A549 (cell line): ENCODE results near the gene MYF6. TPM values are rescaled to one million over a fixed set of nuclear protein-coding genes. Genes with fewer than 3 reads are reported as not detected.

Source experiments
- ATAC-seq, 2 experiments: fragments of 200-7000 bp in 1 of 2; fragments of >200 bp in 1 of 2; cut with Nextera tagmentation in 1 of 2; cut with Tn5 transposase in 1 of 2; 3 replicates each; pipeline versions ENCODE4 v1.8.0 to v1.9.1; 2018 to 2020; ENCODE audit warnings: mild to moderate bottlenecking in 1 of 2, moderate library complexity in 1 of 2
- CTCF ChIA-PET: fragments of 300-600 bp; sonication (Branson Sonifier 250); formaldehyde crosslinking; extraction: SDS; loops from one replicate; lab custom pipeline; 2021; ENCODE audit warnings: antibody characterized with exemption, inconsistent platforms; lab: Yijun Ruan, JAX
- POLR2A ChIA-PET: fragments of 350-600 bp; formaldehyde crosslinking; extraction: SDS; loops from one replicate; lab custom pipeline; 2021; ENCODE audit warnings: antibody characterized with exemption, inconsistent platforms; lab: Yijun Ruan, JAX
- DNase-seq, 2 experiments: peaks; one replicate each; pipeline versions ENCODE4 v3.0.0 to v3.0.0-alpha.2; 2011 to 2016; ENCODE audit warnings: low read depth in 1 of 2, low spot score in 1 of 2
- FAIRE-seq: peaks from 2 replicates; lab custom pipeline; 2011; peaks lifted over from hg19 to GRCh38; lab: Jason Lieb, UNC
- H3K27ac ChIP-seq, 2 experiments: fragments of >200 bp; sonication (Bioruptor Twin); formaldehyde crosslinking; 3 replicates each; pipeline ENCODE4 v1.5.1; 2016 to 2017
- H3K4me1 ChIP-seq: fragments of >200 bp; sonication (Bioruptor Twin); formaldehyde crosslinking; 3 replicates; pipeline ENCODE4 v1.6.1; 2016
- H3K4me2 ChIP-seq: fragments of >200 bp; sonication (Bioruptor Twin); formaldehyde crosslinking; 3 replicates; pipeline ENCODE4 v1.6.1; 2016
- H3K4me3 ChIP-seq: fragments of >200 bp; sonication (Bioruptor Twin); formaldehyde crosslinking; 3 replicates; pipeline ENCODE4 v1.5.1; 2016
- H3K9me3 ChIP-seq: fragments of >200 bp; sonication (Bioruptor Twin); formaldehyde crosslinking; 3 replicates; pipeline ENCODE4 v1.6.1; 2016
- BHLHE40 ChIP-seq: IDR thresholded peaks from 2 replicates; pipeline ENCODE4 v1.6.1; 2012; ENCODE audit warnings: low read depth, low read length, inconsistent platforms
- CEBPB ChIP-seq, 2 experiments: fragments of >200 bp in 1 of 2; sonication (Bioruptor Twin) in 1 of 2; formaldehyde crosslinking in 1 of 2; IDR thresholded peaks; 2 replicates each; pipeline ENCODE4 v1.6.1; 2012 to 2016
- CTCF ChIP-seq: fragments of >200 bp; sonication (Bioruptor Twin); formaldehyde crosslinking; IDR thresholded peaks from 3 replicates; pipeline ENCODE4 v1.5.1; 2016
- EHF ChIP-seq: fragments of 250-450 bp; sonication (Bioruptor Pico); IDR thresholded peaks from 2 replicates; pipeline ENCODE4 v1.5.0; 2020; ENCODE audit warnings: mild to moderate bottlenecking
- FOSB ChIP-seq: fragments of 250-450 bp; sonication (Bioruptor Pico); IDR thresholded peaks from 2 replicates; pipeline ENCODE4 v1.5.0; 2020; ENCODE audit warnings: mild to moderate bottlenecking, moderate library complexity
- FOSL2 ChIP-seq, 2 experiments: fragments of 450-650 bp in 1 of 2; fragments of >200 bp in 1 of 2; sonication (Bioruptor Twin) in 1 of 2; formaldehyde crosslinking; IDR thresholded peaks; 2 replicates each; pipeline versions ENCODE4 v1.5.0 to v1.6.1; 2016 to 2020; ENCODE audit warnings: mild to moderate bottlenecking in 1 of 2, moderate library complexity in 1 of 2
- HDAC2 ChIP-seq: fragments of 200-600 bp; sonication (generic); IDR thresholded peaks from 2 replicates; pipeline ENCODE4 v1.6.1; 2016
- HEYL ChIP-seq: fragments of 250-450 bp; sonication (Bioruptor Pico); IDR thresholded peaks from 2 replicates; pipeline ENCODE4 v1.8.0; 2021; ENCODE audit warnings: mild to moderate bottlenecking, moderate library complexity
- HOXB13 ChIP-seq: fragments of 250-450 bp; sonication (Bioruptor Pico); IDR thresholded peaks from 2 replicates; pipeline ENCODE4 v1.5.0; 2020; ENCODE audit warnings: low read depth, mild to moderate bottlenecking, moderate library complexity
- HOXB5 ChIP-seq: fragments of 250-450 bp; sonication (Bioruptor Pico); IDR thresholded peaks from 2 replicates; pipeline ENCODE4 v1.5.0; 2020; ENCODE audit warnings: mild to moderate bottlenecking, moderate library complexity
- KDM5A ChIP-seq: fragments of 200-600 bp; sonication (generic); IDR thresholded peaks from 2 replicates; pipeline ENCODE4 v1.6.1; 2016; ENCODE audit warnings: antibody characterized with exemption, mild to moderate bottlenecking
- MAFK ChIP-seq: fragments of 450-650 bp; IDR thresholded peaks from 2 replicates; pipeline ENCODE4 v1.6.1; 2014; ENCODE audit not compliant: partially characterized antibody
- MAX ChIP-seq: IDR thresholded peaks from 2 replicates; pipeline ENCODE4 v1.6.1; 2012
- MAZ ChIP-seq: fragments of 150-350 bp; IDR thresholded peaks from 2 replicates; pipeline ENCODE4 v1.6.1; 2014; ENCODE audit warnings: antibody characterized with exemption, low read depth, low read length, borderline replicate concordance
- MYC ChIP-seq: IDR thresholded peaks from 2 replicates; pipeline ENCODE4 v1.6.1; 2012; ENCODE audit warnings: mild to moderate bottlenecking, inconsistent platforms, low read length, improper control_type of control experiment, borderline replicate concordance
- PHF8 ChIP-seq: fragments of 200-600 bp; sonication (generic); IDR thresholded peaks from 2 replicates; pipeline ENCODE4 v1.6.1; 2016; ENCODE audit warnings: low read depth, mild to moderate bottlenecking, antibody characterized with exemption, moderate library complexity, borderline replicate concordance
- RCOR1 ChIP-seq: fragments of 150-350 bp; IDR thresholded peaks from 2 replicates; pipeline ENCODE4 v1.6.1; 2014; ENCODE audit warnings: antibody characterized with exemption, low read length, low read depth
- REST ChIP-seq: fragments of 200-600 bp; sonication (generic); IDR thresholded peaks from 2 replicates; pipeline ENCODE4 v1.6.1; 2016; ENCODE audit warnings: antibody characterized with exemption, mild to moderate bottlenecking, moderate library complexity
- RFX5 ChIP-seq: fragments of 450-650 bp; IDR thresholded peaks from 2 replicates; pipeline ENCODE4 v1.7.1; 2014; ENCODE audit warnings: antibody characterized with exemption, mild to moderate bottlenecking, moderate library complexity
- TFCP2L1 ChIP-seq: fragments of 250-450 bp; sonication (Bioruptor Pico); IDR thresholded peaks from 2 replicates; pipeline ENCODE4 v1.5.0; 2021; ENCODE audit warnings: mild to moderate bottlenecking
- ZC3H11A ChIP-seq: fragments of 450-650 bp; IDR thresholded peaks from 2 replicates; pipeline ENCODE4 v1.6.1; 2014; ENCODE audit warnings: antibody characterized with exemption, mild to moderate bottlenecking
- WGBS: methylation state at CpG from one replicate; pipeline ENCODE4 v1.1.6; 2017; ENCODE audit errors: missing lambda C conversion rate; 5-methylcytosine and 5-hydroxymethylcytosine counted together
- polyA plus RNA-seq, 4 experiments: library from polyadenylated mRNA; depleted of rRNA in 3 of 4; stranded (reverse); fragments of >200 nt; fragmentation: RNase III in 1 of 4; extraction: RNeasy Plus Mini Kit Qiagen cat#74134 plus additional on column Dnase treatment in 1 of 4; gene quantifications; 2 replicates in 3 of 4; 3 replicates in 1 of 4; pipeline ENCODE4 v1.2.3, GENCODE V29; 2011 to 2017
- TF ChIP-seq, protein P1 (sequence below): fragments of 250-450 bp; sonication (Bioruptor Pico); IDR thresholded peaks from 2 replicates; pipeline ENCODE4 v1.5.0; 2020; ENCODE audit warnings: low read depth, mild to moderate bottlenecking, moderate library complexity
- TF ChIP-seq, protein P2 (sequence below): IDR thresholded peaks from 2 replicates; pipeline ENCODE4 v1.6.1; 2012

MYF6 gene
- polyA plus RNA-seq, 2 of the 4 experiments (the other 2 are of a cell fraction), result not detected

- FAIRE-seq (no peak), ATAC-seq (no peak)
- 47% methylated on average over 10 of the region's 10 CpGs for WGBS
- no peak overlapping the region for H3K4me2 ChIP-seq
- ChIA-PET POLR2A (no interaction called here), CTCF (interaction anchor here (0.6 kb wide), 1 partner anchor 65 kb away, joined by 3 read pairs; no protein-coding TSS in a partner anchor)
- no peak overlapping the region for H3K27ac ChIP-seq
- no peak overlapping the region for H3K4me3 ChIP-seq
- no peaks in the 10 kb centered on the region for H3K9me3 ChIP-seq
- TF ChIP-seq, protein P1, sequence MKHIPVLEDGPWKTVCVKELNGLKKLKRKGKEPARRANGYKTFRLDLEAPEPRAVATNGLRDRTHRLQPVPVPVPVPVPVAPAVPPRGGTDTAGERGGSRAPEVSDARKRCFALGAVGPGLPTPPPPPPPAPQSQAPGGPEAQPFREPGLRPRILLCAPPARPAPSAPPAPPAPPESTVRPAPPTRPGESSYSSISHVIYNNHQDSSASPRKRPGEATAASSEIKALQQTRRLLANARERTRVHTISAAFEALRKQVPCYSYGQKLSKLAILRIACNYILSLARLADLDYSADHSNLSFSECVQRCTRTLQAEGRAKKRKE (CRISPR knock-in tag), result no peak
- TF ChIP-seq HOXB13, result no peak
- TF ChIP-seq BHLHE40, result no peak
- TF ChIP-seq PHF8, result no peak
- no peak for TF ChIP-seq TFCP2L1 (CRISPR knock-in tag)
- no peak for TF ChIP-seq RCOR1
- no peak for TF ChIP-seq EHF (CRISPR knock-in tag)
- no peak for TF ChIP-seq HOXB5 (CRISPR knock-in tag)
- no peak for TF ChIP-seq CTCF
- TF ChIP-seq, all 56 proteins: peak for 0
- H3K4me1 ChIP-seq, result no peaks in the 10 kb centered on the region
- no peak for DNase-seq
These were observed 8.3 kb downstream of the MYF6 start for GRCh38 chr12:80715713-80716249.

GRCh38 chr12:80716696-80717469 is 9.4 kb downstream of the MYF6 start, which contains the start of gene MYF5:
Gene MYF5 (plus strand): TSS chr12:80716912. CDS start chr12:80717064, 152 bp downstream.
- FAIRE-seq, result no peak
- no peak within 1 kb of the TSS for H3K27ac ChIP-seq
- POLR2A ChIA-PET, result no interaction called here

More at GRCh38 chr12:80716696-80717469, 9.4 kb downstream of the MYF6 start, which contains the start of gene MYF5:
- DNase-seq, result no peak
- Histone ChIP-seq H3K4me1 (no peaks in the 10 kb centered on the region), H3K9me3 (no peaks in the 10 kb centered on the region), H3K4me2 (no peak within 1 kb of the TSS), H3K4me3 (no peak within 1 kb of the TSS)
- CTCF ChIA-PET, result no interaction called here
- ATAC-seq, result no peak
- 78% methylated on average over 45 of the region's 45 CpGs for WGBS
- no peak for TF ChIP-seq ZC3H11A
- TF ChIP-seq FOSL2 (IDR thresholded peaks at IDR 0.05), result no peak
- no peak for TF ChIP-seq FOSL2 (CRISPR knock-in tag; IDR thresholded peaks at IDR 0.05)
- no peak for TF ChIP-seq CEBPB (IDR thresholded peaks at IDR 0.05)
- TF ChIP-seq REST, result no peak
- no peak for TF ChIP-seq FOSB
- TF ChIP-seq MYC, result no peak
- no peak for TF ChIP-seq HEYL (CRISPR knock-in tag)
- TF ChIP-seq RFX5, result no peak
- no peak for TF ChIP-seq MAZ
- TF ChIP-seq, protein P2, sequence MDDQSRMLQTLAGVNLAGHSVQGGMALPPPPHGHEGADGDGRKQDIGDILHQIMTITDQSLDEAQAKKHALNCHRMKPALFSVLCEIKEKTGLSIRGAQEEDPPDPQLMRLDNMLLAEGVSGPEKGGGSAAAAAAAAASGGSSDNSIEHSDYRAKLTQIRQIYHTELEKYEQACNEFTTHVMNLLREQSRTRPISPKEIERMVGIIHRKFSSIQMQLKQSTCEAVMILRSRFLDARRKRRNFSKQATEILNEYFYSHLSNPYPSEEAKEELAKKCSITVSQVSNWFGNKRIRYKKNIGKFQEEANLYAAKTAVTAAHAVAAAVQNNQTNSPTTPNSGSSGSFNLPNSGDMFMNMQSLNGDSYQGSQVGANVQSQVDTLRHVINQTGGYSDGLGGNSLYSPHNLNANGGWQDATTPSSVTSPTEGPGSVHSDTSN, result no peak
- no peak for TF ChIP-seq MAX
- no peak for TF ChIP-seq HDAC2
- no peak for TF ChIP-seq KDM5A
- no peak for TF ChIP-seq MAFK
- TF ChIP-seq TFCP2L1 (CRISPR knock-in tag), result no peak
